Upper lobe of right lung (tissue), 1 donor: ENCODE data around the gene EIF5B. TPM values are rescaled to one million over a fixed set of nuclear protein-coding genes. Genes with fewer than 3 reads are reported as not detected.

Source experiments
- ATAC-seq: fragments of 200-7000 bp; cut with Tn5 transposase; one replicate; pipeline ENCODE4 v1.9.1; 2020; ENCODE audit warnings: mild to moderate bottlenecking, moderate library complexity
- DNase-seq: peaks from one replicate; pipeline ENCODE4 v3.0.0-alpha.2; 2020
- H3K27ac ChIP-seq: fragments of 200-600 bp; one replicate; pipeline ENCODE4 v1.8.0; 2022
- H3K27me3 ChIP-seq: fragments of 200-600 bp; one replicate; pipeline ENCODE4 v1.8.0; 2022; ENCODE audit warnings: mild to moderate bottlenecking
- H3K36me3 ChIP-seq: fragments of 200-600 bp; one replicate; pipeline ENCODE4 v1.8.0; 2022
- H3K4me1 ChIP-seq: fragments of 200-600 bp; one replicate; pipeline ENCODE4 v1.8.0; 2022
- H3K4me3 ChIP-seq: fragments of 200-600 bp; one replicate; pipeline ENCODE4 v1.8.0; 2022; ENCODE audit warnings: mild to moderate bottlenecking
- H3K9me3 ChIP-seq: fragments of 200-600 bp; one replicate; pipeline ENCODE4 v1.8.0; 2022
- intact Hi-C: fragments of 100-400 bp; cut with DNase I; formaldehyde crosslinking; loops from one replicate; pipeline ENCODE4 v1.11.0; 2022
- total RNA-seq: library from RNA; stranded (reverse); fragmentation: NEBNext Ultra II Directional; extraction: Animal tissue kit (Norgen Biotek cat#: 25700); gene quantifications from one replicate; pipeline ENCODE4 v1.2.1, GENCODE V29; 2021
- TF ChIP-seq, protein P1 (sequence below): fragments of 200-600 bp; IDR thresholded peaks from one replicate; pipeline ENCODE4 v1.8.0; 2022; ENCODE audit warnings: antibody characterized with exemption
- donor health status: DM: no; HTN: yes; CAD: no; lungs with severe emphysema.

Gene EIF5B
- total RNA-seq, 1 donor from 2014 or later, result 30.4 TPM

DNA sequence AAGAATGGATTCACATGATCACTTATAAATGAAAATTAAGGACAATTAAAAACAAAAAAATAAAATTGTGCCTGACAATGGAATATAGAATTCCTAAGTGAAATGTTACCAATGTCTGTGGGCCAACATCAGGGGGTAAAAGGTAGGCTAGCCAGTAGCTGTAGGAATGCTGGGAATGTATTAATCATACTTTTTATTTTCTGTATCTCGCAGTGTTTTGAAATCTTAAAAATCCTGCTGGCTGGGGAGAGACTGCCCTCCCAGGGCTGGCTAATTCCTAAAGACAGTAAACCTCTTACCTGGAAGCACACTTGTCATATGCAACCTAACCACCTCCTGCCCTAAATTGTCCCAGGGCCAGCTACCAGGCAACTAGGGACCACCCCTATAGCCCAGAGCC, 82.8 kb downstream of the EIF5B start:
- TF ChIP-seq, protein P1, sequence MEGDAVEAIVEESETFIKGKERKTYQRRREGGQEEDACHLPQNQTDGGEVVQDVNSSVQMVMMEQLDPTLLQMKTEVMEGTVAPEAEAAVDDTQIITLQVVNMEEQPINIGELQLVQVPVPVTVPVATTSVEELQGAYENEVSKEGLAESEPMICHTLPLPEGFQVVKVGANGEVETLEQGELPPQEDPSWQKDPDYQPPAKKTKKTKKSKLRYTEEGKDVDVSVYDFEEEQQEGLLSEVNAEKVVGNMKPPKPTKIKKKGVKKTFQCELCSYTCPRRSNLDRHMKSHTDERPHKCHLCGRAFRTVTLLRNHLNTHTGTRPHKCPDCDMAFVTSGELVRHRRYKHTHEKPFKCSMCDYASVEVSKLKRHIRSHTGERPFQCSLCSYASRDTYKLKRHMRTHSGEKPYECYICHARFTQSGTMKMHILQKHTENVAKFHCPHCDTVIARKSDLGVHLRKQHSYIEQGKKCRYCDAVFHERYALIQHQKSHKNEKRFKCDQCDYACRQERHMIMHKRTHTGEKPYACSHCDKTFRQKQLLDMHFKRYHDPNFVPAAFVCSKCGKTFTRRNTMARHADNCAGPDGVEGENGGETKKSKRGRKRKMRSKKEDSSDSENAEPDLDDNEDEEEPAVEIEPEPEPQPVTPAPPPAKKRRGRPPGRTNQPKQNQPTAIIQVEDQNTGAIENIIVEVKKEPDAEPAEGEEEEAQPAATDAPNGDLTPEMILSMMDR, result no peak
- intact Hi-C loops, result no loop called here
- peaks cover 96% of the 10 kb centered on the region for H3K36me3 ChIP-seq
- DNase-seq, result no peak
- no peaks in the 10 kb centered on the region for H3K27me3 ChIP-seq
- no peak overlapping the region for H3K27ac ChIP-seq
- ATAC-seq, result no peak
- no peaks in the 10 kb centered on the region for H3K4me1 ChIP-seq
- no peaks in the 10 kb centered on the region for H3K9me3 ChIP-seq
- H3K4me3 ChIP-seq, result no peak overlapping the region

- no peak overlapping the region for H3K4me3 ChIP-seq
- no peaks in the 10 kb centered on the region for H3K4me1 ChIP-seq
- H3K9me3 ChIP-seq, result no peaks in the 10 kb centered on the region
- intact Hi-C loops, result no loop called here
- TF ChIP-seq, protein P1, result no peak
- ATAC-seq (no peak), DNase-seq (no peak)
- H3K36me3 ChIP-seq, result peaks cover 91% of the 10 kb centered on the region
- H3K27ac ChIP-seq, result no peak overlapping the region
- H3K27me3 ChIP-seq, result no peaks in the 10 kb centered on the region
Measured at GRCh38 chr2:99420751-99421299, 83.6 kb downstream of the EIF5B start.

GRCh38 chr2:99421469-99421868, 84.3 kb downstream of the EIF5B start:
- Histone ChIP-seq H3K4me3 (no peak overlapping the region), H3K27me3 (no peaks in the 10 kb centered on the region), H3K27ac (no peak overlapping the region), H3K36me3 (peaks cover 86% of the 10 kb centered on the region), H3K4me1 (no peaks in the 10 kb centered on the region), H3K9me3 (no peaks in the 10 kb centered on the region)
- intact Hi-C loops, result no loop called here
- TF ChIP-seq, protein P1, result no peak
- ATAC-seq (no peak), DNase-seq (no peak)

DNA sequence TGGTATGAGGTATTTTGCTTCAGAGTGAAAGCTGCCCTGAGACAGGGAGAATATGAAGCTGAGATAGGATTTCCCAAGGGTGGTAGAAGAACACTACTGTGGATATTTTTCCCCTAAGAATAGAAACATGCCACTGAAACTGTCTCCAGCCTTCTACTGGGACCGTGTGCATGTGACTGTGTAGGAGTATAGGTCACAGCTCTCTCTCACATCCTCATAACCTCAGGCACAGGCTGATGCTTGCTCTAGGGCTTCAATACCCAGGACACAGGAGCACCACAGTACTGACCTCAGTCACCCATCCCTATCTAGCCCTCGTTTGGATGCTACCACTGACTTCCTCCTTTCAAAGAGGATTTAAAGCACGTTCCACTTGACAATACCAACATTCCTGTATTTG, 85.4 kb downstream of the EIF5B start:
- TF ChIP-seq, protein P1, result no peak
- Histone ChIP-seq H3K36me3 (peaks cover 86% of the 10 kb centered on the region), H3K27me3 (no peaks in the 10 kb centered on the region), H3K9me3 (no peaks in the 10 kb centered on the region), H3K4me1 (no peaks in the 10 kb centered on the region), H3K4me3 (no peak overlapping the region), H3K27ac (no peak overlapping the region)
- intact Hi-C loops, result no loop called here
- DNase-seq (no peak), ATAC-seq (no peak)

DNA sequence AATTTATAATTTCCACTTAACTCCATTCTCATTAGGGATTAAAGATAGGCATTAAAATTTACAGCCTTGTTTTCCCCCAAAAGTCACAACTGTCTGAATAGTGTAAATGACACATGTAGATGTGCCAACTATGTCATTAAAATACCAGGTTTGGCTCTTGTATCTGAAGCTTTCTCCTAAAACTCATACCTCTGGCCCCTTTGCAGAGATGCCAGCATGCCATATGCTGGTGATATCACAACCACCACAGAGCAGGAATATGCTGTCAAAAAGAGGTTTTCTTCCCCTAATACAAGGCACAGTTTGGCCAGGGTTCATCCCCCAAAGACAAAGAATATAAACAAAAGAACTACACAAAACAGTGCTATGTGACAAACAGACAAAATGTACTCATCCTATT, 87.2 kb downstream of the EIF5B start:
- ATAC-seq (no peak), DNase-seq (no peak)
- peaks cover 86% of the 10 kb centered on the region for H3K36me3 ChIP-seq
- no peaks in the 10 kb centered on the region for H3K9me3 ChIP-seq
- H3K27me3 ChIP-seq, result no peaks in the 10 kb centered on the region
- intact Hi-C loops, result no loop called here
- no peak overlapping the region for H3K27ac ChIP-seq
- TF ChIP-seq, protein P1, result no peak
- no peak overlapping the region for H3K4me3 ChIP-seq
- no peaks in the 10 kb centered on the region for H3K4me1 ChIP-seq

- TF ChIP-seq, protein P1, result no peak
- Histone ChIP-seq H3K27ac (no peak overlapping the region), H3K36me3 (peaks cover 86% of the 10 kb centered on the region), H3K4me3 (no peak overlapping the region), H3K9me3 (no peaks in the 10 kb centered on the region), H3K27me3 (no peaks in the 10 kb centered on the region), H3K4me1 (no peaks in the 10 kb centered on the region)
- DNase-seq (no peak), ATAC-seq (no peak)
- intact Hi-C loops, result no loop called here
Measured at GRCh38 chr2:99425022-99425421, 87.8 kb downstream of the EIF5B start.
